ENCODE measurements around the gene PORCN.

- TF ChIP-seq POLR2A (IDR thresholded peaks at IDR 0.05; ENCODE audit: low read length) (no peak), GATA1 (IDR thresholded peaks at IDR 0.05; ENCODE audit: low read depth, low read length) (no peak)
Observed at GRCh38 chrX:48569958-48570357, 61.2 kb downstream of the PORCN start.
